GM21360 (cell line): Measurements from ENCODE around the gene CORO1C.
"Not testable (repeated sequence)": the region's sequence is repeated elsewhere in the genome, so short reads cannot be mapped to it uniquely, and the experiment has no call there.

Source experiments
- ATAC-seq: cut with Tn5 transposase; IDR thresholded peaks from one replicate; pipeline ENCODE4 v1.9.1; 2021; ENCODE audit warnings: mild to moderate bottlenecking, moderate library complexity; ENCODE audit not compliant: unreplicated experiment

The CORO1C gene

GRCh38 chr12:108679106-108679681 lies 52.1 kb downstream of the CORO1C start:
- ATAC-seq = no peak

DNA sequence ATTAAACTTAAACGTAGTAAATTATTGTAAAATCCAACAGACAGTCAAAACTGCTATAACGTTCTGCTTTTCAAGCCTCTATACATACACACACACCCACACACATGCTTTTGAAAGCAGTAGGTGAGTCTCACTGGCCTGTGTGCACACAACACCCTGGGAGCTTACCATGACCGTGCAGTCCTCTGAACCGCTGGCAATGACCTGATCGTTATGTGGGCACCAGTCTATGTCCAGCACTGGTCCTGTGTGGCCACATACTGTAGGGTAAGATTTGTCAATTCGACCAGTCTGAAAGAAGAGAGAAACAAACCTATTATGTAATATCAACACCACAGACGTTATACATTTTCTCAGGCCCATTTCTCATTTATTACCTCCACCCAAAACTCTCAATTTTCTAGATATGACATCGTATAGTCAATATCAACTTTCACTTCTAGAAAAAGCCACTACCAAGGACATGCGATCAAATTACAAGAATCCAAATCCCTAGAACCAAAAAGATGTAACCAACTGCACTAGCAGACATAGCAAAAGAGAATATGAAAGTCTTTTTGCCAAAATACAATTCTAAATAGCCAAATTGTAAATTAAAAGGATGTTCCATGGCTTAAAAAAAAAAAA lies 53.1 kb downstream of the CORO1C start:
- no peak for ATAC-seq

DNA sequence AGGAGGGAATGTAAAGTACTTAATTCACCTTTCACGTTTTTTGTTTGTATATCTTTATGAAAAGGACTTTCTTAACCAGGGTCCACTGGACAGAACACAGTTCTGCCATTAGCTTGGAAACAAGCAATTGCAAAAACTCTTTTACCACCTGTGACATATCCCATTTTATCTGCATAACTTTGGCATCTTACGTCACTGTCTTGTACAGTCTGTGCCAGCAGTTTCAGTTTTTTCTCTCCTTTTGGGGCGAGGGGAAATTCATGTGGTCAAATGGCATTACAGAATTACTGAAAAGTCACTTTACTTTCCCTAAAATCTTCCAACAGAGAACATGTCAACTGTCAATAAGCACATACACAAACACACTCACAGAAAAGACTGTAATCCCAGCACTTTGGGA lies 53.9 kb downstream of the CORO1C start:
- ATAC-seq = no peak

DNA sequence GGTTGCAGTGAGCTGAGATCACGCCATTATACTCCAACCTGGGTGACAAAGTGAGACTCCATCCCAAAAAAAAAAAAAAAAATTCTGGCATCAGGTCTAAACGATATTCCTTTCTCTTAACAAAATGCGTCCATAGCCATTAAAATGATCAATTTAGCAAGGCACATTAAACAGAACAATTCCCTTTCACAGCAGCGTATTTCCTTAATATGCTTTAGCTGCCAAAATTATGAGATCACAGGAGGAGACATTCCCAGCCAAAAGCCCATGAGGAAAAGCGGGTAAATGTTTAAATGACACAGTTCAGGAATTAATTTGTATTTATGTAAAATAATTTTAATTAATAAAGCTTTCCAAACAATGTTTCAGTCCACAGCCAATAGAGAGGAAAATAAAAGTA lies 54.6 kb downstream of the CORO1C start:
- ATAC-seq = no peak

GRCh38 chr12:108675792-108676191 lies 55.5 kb downstream of the CORO1C start:
- no peak for ATAC-seq

GRCh38 chr12:108672054-108672453 lies 59.3 kb downstream of the CORO1C start:
- no peak for ATAC-seq

DNA sequence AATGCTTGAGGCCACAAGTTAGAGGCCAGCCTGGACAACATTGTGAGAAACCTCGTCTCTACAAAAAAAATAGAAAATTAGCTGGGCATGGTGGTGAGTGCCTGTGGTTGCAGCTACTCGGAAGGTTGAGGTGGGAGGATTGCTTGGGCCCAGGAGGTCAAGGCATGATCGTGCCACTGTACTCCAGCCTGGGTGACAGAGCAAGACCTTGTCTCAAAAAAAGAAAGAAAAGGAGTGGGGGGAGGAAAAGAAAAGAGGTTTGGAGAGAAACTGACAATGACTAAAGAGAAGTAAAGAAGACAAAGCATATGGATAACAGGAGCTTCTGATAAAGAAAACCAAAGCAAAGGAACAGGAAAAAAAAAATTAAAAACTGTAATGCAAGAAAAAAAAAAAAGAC lies 60.2 kb downstream of the CORO1C start:
- ATAC-seq = no peak

DNA sequence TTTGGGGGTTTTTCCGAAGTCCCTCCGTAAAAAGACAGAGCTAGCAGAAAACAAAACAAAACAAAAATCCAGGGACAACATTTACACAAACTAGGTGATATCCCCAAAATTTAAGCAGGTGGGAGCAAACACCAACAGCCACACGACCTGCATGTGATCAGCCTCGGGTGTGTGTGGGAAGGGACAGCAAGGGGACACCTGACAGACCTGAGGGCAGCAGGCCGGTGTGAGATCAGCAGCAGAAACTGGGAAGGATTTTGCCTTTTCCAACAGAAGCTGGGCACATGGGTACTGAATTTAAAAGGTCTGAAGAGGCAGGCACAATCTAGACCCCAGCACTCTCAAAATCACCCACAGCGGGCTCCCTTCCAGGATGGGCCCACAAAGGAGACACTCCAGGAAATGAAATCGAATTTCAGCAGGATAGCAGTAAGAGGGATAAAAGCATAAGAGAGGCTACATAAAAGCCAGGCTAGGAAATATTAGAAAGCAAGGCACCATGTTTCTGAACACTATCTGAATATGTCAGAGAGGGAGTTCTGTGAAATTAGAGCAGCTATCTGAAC lies 61.2 kb downstream of the CORO1C start:
- no peak for ATAC-seq

DNA sequence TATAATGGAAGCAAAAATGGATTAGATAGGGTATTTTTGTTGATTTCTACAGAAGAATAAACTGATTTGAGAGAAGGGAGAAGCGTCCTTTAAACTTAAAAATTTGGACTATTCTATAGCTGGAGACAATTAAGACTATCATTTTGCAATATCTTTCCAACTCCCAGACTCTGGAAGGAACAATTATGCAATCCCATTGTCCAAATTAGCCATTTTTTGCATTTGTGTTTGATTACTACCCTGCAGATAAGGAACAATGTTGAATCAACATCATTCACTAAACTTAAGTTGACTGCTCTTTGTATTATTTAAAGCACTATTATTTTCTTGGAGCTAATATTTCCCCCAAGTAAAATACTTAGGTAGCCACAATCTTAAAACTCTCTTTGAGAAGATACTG lies 62.8 kb downstream of the CORO1C start:
- ATAC-seq = no peak

DNA sequence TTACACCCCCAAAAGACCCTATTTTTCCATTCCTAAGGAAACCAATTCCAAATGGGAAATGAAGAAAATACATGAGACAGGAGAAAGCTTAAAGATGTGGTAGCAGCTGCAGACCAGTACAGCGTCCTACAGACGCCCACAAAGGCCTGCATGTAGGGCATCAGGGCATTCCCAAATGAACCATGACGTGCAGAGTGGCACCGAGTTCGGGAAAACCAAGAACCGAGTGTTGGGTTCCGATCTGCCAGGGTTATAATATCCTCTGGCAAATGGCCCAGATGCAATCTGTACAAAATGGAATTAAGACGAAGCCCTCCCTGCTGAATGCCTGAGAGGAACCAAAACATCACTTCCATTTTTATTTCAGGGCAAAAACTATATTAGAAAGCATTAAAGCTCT lies 63.3 kb downstream of the CORO1C start:
- ATAC-seq = no peak

GRCh38 chr12:108667349-108667748 lies 64.0 kb downstream of the CORO1C start:
- no peak for ATAC-seq

DNA sequence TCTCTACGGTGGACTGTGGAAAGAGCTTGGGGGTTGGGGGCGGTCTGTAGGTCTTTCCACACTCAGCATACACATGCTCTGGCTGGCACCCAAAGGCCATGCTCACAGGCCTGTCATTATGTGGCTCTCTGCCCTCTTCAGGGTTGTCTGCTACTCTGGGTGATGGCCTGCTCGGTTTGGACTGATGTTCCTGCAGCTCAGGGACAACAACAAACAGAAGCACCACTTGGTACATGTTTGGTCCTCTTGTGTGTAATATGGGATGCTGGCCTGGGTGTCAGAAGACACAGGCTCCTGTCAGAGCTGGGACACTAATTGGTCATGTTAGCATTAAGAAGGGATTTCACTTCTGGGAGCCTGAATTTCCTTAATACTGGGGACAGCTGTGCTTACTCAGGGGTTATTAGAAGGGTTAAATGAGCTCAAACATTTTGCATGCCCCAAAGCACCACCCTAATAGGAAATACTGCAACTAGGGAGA lies 64.9 kb downstream of the CORO1C start:
- no peak for ATAC-seq

- no peak for ATAC-seq
Measured at GRCh38 chr12:108665608-108666202, 65.6 kb downstream of the CORO1C start.

DNA sequence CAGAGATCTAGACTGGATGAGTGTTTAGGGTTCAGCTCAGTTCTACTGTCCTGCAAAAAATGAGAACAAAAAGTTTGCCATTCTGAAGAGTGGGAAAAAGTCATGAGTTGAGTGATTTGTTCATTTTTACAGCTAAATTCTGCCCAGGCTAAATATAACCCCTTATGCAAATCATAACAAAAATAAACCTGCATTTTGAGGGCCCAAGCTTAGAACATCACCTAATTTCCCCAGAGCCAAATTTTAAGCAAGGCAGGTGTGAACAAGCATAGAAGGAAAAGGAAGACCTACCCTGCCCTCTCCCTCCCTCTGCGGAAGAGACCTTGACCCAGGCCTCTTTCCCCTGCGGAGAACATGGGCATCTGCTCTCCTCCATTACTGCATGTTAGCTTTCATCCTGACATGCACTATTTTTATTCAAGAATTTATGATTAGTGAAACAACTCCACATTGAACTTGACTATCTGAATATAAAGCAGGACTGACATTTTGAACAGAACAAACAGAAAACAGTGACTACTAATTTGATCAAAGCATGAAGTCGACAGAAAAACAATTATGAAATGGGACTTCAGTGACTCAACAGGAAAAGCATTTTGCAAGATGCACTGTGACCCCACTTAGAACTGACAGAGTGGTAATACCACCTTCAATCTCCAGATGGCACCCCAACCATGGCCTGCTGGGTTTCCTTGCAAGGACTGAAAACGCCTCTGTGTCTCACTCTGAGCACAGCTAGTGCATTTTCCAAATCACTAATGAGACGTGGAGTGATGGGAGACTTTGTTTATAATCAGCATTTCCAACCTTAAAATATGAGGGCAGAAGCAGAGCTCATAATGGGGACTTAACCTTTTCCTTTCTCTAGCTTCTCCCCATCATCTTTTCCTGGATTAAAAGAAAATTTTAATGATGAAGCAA lies 66.7 kb downstream of the CORO1C start:
- ATAC-seq = peak; percentile 64

DNA sequence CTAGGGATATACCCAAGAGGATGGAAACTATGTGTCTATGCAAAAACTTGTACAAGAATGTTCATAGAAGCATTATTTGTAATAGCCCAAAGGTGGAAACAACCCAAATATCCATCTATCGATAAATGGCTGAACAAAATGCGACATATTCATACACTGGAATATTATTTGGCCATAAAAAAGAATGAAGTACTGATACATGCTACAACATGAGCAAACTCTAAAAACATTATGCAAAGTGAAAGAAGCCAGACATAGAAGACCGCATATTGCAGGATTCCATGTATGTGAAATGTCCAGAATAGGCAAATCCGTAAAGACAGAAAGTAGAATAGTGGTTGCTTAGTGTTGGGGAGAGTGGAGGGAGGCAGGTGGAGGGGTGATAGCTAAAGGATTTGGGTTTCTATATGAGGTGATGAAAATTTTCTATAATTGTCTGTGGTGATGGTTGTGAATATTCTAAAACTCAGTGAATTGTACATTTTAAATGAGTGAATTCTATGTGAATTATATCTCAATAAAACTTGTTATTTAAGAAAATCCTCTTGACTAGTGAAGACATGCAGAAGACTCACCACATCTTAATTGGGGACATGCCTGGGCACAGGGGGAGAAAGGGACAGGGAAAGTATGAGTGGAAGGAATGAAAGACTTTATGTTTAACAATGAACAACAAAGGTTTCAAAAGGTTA lies 67.8 kb downstream of the CORO1C start:
- ATAC-seq = no peak

GRCh38 chr12:108658115-108658514 lies 73.2 kb downstream of the CORO1C start:
- not testable (repeated sequence) for ATAC-seq

DNA sequence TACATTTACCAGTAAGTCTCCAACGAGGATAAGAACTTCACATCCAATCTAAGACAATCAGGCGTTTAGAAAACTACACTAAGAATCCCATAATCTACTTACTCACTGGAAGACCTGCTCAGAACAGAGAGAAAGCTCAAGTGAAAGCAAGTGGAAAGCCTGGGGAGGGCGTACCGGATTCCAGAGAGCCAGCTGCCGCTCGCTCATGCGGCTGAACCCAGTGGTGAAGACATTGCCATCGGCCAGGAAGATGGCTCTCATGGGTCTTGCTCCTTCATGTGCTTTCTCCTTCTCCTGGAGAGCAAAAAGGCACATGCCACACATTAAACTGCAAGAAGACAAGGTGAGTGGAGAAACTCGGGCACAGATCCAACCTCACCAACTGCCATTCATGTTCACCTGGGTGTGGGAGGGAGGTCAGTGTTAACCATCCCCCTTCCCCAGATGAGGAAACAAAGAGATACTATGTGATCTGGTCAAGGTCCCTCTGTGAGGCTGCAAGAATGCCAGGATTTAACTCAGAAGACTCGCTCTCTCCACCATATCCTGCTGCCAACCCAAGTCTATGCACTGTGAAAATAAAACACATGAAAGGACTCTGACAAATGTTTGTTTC lies 74.1 kb downstream of the CORO1C start:
- ATAC-seq = no peak

DNA sequence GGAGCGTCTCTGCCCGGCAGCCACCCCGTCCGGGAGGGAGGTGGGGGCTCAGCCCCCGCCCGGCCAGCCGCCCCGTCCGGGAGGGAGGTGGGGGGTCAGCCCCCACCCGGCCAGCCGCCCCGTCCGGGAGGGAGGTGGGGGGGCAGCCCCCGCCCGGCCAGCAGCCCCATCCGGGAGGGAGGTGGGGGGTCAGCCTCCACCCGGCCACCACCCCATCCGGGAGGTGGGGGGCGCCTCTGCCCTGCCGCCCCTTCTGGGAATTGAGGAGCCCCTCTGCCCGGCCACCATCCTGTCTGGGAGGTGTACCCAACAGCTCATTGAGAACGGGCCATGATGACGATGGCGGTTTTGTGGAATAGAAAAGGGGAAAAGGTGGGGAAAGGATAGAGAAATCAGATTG lies 75.1 kb downstream of the CORO1C start:
- not testable (repeated sequence) for ATAC-seq

DNA sequence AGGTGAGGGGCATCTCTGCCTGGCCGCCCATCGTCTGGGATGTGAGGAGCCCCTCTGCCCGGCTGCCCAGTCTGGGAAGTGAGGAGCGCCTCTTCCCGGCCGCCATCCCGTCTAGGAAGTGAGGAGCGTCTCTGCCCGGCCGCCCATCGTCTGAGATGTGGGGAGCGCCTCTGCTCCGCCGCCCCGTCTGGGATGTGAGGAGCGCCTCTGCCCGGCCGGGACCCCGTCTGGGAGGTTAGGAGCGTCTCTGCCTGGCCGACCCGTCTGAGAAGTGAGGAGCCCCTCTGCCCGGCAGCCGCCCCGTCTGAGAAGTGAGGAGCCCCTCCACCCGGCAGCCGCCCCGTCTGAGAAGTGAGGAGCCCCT lies 75.5 kb downstream of the CORO1C start:
- ATAC-seq = not testable (repeated sequence)

GRCh38 chr12:108654622-108655021 lies 76.7 kb downstream of the CORO1C start:
- ATAC-seq = not testable (repeated sequence)
